ENCODE data around the gene IPO11. TPM values are rescaled to one million over a fixed set of nuclear protein-coding genes. Genes with fewer than 3 reads are reported as not detected.

IPO11 gene
- total RNA-seq, 1 donor from 2014 or later = 79.0 TPM

- DNase-seq (ENCODE audit: low read depth, low spot score) = no peak
Observed at GRCh38 chr5:62568800-62569432, 156.4 kb downstream of the IPO11 start.

DNA sequence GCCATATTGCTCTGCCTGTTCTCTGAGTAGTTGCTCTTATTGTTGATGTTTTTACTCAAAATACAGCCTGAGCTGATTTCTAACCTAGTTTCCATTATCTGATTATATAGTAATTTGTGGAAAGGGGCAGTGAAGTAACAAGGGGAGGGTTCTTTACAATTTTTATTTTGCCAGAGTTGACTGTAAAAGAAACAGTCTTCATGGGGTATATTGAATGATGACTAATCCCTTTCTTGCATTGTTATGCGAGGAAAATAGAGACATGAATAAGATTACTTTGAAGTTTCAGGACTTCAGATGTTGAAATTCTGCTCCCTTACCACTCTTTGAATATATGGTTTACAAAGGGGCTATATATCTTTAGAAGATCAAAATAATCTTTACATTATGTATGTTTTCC, 156.9 kb downstream of the IPO11 start:
- no peak for DNase-seq (ENCODE audit: low read depth, low spot score)

DNA sequence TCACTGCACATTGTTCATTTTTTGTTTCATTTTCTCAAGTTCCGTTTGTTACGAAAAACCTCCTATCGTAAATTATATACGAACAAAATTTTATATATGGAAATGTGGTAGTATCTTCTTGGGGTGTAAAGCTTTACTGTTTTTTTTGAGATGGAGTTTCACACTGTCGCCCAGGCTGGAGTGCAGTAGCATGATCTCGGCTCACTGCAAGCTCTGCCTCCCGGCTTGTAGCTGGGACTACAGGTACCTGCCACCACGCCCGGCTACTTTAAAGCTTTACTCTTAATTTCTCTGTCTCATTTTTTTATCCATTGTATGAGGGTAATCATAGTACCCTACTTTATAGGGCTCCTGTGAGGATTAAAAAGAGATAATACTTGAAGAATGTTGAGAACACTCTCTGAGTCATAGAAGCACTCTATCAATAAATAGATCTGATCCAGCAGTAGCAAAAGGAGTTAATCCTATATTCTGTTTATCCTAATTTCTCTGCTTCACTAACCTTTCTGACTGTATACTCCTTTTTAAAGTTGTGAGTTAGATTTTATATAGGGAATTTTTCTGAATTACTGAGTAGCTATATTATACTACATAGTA, 160.5 kb downstream of the IPO11 start:
- no peak for DNase-seq (ENCODE audit: low read depth, low spot score)

GRCh38 chr5:62574599-62574998, 162.0 kb downstream of the IPO11 start:
- no peak for DNase-seq (ENCODE audit: low read depth, low spot score)

- no peak for DNase-seq (ENCODE audit: low read depth, low spot score)
Observed at GRCh38 chr5:62575066-62575465, 162.5 kb downstream of the IPO11 start.

DNA sequence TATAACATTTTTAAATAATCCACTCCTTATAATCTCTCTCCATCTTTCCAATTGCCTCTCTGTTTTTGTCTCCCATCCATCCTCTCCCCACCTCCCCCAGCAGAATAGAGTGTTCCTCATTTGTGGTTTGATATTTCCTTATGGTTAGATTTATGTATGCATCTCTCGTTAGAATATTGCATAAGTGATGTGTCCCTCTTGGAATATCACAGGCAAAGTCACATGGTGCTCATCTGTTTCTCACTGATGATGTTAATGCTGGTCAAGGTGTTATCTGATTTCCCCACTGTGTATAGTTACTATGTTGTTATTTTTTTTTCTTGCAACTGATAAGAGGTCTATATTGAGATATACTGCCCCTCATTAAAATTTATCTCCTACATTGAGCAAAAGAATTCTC, 162.9 kb downstream of the IPO11 start:
- no peak for DNase-seq (ENCODE audit: low read depth, low spot score)

GRCh38 chr5:62576570-62577170, 164.1 kb downstream of the IPO11 start:
- peak; percentile 71 for DNase-seq (ENCODE audit: low read depth, low spot score)

- DNase-seq (ENCODE audit: low read depth, low spot score) = no peak
Observed at GRCh38 chr5:62577488-62577887, 164.9 kb downstream of the IPO11 start.

GRCh38 chr5:62578540-62578939, 166.0 kb downstream of the IPO11 start, which contains the start of gene LRRC70:
TSS of gene LRRC70 (plus strand) at chr5:62578819. CDS start at chr5:62579439, 620 bp downstream.
- peak; percentile 96 for DNase-seq (ENCODE audit: low read depth, low spot score)

- DNase-seq (ENCODE audit: low read depth, low spot score) = no peak
Observed at GRCh38 chr5:62579761-62580160, 167.2 kb downstream of the IPO11 start.

DNA sequence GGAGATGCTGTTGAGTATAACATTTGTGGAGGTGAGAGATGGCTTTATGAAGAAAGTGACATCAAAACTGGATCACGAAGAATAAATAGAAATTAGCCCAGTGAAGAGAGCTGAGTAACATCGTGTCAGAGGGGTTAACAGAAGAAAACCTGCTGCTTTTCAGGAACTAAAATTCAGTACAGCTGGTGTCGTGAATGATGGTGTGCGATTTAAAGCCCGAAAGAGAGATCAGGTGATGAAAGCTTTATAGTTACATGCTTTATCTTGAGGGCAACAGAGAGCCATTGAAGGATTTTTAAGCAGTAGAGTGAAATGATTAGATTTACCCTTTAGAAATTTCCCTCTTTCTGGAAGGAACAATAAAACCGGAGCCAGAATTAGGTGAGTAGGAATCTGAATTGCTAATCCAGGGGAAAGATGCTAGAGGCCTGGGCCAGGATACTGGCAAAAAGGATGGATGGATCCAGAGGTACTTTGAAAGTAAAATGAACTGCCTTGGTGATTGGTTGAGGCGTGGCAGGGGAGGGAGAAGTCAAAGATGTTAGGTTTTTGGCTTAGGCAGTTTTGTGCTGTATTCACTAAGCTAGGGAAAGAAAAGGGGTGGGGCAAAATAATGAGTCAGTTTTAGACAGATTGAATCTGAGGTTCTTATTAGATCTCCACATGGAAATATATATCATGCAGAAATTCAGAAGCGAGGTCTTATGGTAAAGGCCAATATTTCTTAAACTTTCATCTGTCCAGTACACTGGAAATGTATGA, 169.5 kb downstream of the IPO11 start:
- no peak for DNase-seq (ENCODE audit: low read depth, low spot score)

- DNase-seq (ENCODE audit: low read depth, low spot score) = no peak
Observed at GRCh38 chr5:62584391-62584790, 171.8 kb downstream of the IPO11 start.

DNA sequence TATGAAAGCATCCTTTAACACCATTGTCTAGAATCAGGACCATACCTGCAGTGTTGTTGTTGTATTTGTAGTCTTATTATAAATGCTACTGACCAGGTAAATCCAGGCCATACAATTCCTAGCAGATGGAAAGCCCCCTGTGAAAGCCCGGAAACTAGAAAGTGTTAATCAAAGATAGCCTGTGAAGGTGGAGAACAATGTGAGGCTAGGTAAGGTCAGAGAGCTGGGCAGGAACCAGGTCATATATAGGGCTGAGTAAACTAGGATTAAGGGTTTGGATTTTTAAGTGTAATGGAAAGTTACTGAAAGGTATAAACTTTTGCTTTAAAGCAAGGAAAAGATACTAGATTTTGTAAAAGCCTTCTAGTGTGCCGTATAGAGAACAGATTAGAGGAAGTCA, 172.7 kb downstream of the IPO11 start:
- no peak for DNase-seq (ENCODE audit: low read depth, low spot score)

GRCh38 chr5:62585751-62586150, 173.2 kb downstream of the IPO11 start:
- no peak for DNase-seq (ENCODE audit: low read depth, low spot score)

DNA sequence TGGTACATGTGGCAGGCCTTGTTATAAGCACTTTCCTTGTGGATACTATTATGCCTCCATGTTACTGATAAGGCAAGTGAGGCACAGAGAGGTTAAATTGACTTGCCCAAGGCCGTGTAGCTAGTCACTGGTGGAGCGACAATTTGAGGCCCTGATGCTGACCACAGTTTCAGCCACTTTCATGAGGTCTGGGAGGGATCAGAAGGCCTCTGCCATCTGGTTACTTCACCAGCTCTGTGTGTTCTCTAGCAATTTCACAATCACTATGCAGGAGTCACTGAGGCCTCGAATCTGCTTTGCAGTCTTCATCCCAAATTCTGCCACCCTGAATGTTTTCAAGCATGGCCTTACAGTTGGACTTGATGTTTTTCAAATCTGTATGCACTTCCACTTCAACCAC, 175.2 kb downstream of the IPO11 start:
- no peak for DNase-seq (ENCODE audit: low read depth, low spot score)

DNA sequence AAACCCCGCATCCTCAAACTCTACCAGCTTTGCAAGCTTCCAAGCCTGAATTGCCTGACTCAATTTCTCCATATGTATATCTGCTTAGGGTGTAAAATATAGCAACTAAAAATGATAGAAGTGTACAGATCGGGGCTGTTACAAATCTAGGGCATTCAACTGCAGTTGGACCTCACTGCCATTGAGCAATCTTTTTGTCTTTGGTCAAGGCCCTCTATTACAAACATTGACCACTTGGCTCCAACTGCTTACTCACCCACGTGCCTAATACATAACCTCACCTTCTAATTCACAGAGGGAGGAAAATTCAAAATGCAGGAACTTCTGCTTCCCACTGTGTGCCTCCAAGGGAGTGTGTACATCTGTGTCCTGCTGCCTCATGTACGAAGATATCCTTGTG, 176.1 kb downstream of the IPO11 start:
- DNase-seq (ENCODE audit: low read depth, low spot score) = no peak

- DNase-seq (ENCODE audit: low read depth, low spot score) = no peak
Observed at GRCh38 chr5:62589504-62589903, 176.9 kb downstream of the IPO11 start.

DNA sequence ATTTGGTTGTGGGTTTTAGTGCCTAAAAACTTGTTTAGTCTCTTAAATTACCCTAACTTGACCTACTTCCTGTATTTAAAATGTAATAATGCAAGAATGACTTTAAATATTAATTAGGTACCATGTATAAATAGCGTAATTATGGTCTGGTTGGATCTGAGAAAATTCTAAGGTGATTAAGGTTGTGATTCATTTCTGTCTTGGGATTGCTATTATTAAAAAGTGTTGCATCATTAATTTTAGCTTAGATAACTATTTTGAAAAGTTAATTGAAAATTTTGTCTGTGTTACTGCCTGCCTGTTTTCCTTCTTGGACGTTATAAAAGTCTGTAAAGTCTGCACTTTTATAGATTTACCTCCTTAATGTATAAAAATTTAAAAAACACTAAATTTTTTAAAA, 177.8 kb downstream of the IPO11 start:
- no peak for DNase-seq (ENCODE audit: low read depth, low spot score)

GRCh38 chr5:62592558-62592957, 180.0 kb downstream of the IPO11 start:
- no peak for DNase-seq (ENCODE audit: low read depth, low spot score)

DNA sequence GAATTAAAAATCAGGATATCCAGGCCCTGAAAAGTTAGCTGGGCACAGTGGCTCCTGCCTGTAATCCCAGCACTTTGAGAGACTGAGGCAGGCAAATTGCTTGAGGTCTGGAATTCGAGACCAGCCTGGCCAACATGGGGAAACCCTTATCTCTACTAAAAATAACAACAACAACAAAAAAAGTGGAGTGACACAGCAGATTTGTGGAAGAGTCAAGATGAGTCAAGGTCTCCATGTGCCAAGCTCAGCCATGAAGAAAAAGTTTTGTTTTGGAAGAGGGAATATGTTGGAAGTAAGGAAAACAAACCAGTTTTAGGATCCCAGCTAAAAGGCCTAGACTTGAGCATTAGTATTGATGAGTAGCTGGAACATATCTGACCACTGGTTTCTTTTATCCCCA, 180.8 kb downstream of the IPO11 start:
- no peak for DNase-seq (ENCODE audit: low read depth, low spot score)

DNA sequence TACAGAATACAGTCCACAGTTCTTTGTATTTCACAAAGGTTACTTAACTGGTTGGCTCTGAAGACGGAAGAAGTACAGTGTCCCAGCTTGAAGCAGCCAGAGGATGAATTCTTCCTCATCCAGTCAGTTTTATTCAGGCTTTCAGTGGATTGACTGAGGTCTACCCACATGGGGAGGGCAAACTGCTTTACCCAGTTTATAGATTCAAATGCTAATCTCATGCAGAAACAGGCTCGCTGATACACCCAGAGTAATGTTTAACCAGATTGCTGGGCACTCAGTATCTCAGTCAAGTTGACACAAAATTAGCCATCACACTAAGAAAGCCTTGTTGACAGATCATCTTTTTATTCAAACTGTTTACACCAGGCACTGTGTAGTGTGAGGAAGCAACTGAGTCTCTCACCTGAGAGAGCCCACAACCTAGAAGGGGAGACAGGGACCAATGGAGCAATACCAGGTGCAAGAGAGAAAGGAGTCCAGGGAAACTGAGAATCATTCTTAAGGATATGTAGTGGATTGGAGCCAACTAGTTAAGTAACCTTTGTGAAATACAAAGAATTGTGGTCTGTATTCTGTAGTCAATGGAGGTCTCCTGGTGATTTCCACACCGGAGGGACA, 181.9 kb downstream of the IPO11 start:
- DNase-seq (ENCODE audit: low read depth, low spot score) = no peak

DNA sequence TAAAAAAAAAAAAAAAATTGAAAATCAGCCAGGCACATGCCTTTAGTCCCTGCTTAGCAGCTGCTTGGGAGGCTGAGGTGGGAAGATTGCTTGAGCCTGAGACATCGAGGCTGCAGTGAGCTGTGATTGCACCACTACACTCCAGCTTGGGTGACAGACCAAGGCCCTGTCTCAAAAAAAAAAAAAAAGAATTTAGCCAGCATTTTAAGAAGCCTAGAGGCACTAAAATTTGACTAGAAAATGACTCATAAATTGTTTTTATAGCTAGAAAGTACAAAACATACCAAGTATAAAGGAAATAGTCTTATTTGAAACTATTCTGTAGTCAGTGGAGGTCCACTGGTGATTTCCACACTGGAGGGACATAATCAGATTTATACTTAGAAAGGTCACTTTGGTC, 183.5 kb downstream of the IPO11 start:
- no peak for DNase-seq (ENCODE audit: low read depth, low spot score)
